Activated naive CD4-positive, alpha-beta T cell treated with anti-CD3 and anti-CD28 coated beads, Interleukin-2, amount 10 ng/mL, durations not matched to agents 7 days and 5 days (primary cell): ENCODE data around the gene MINAR1.

Source experiments
- CTCF ChIA-PET: fragments of 350-600 bp; sonication (Branson Sonifier 250); formaldehyde crosslinking; loops from one replicate; lab custom pipeline; 2021; ENCODE audit warnings: antibody characterized with exemption; lab: Charles Lee
- DNase-seq: peaks from one replicate; pipeline ENCODE4 v3.0.0-alpha.2; 2020
- H3K27ac Mint-ChIP-seq: one replicate; pipeline ENCODE4 v1.8.0; 2021; ENCODE audit warnings: mild to moderate bottlenecking, moderate library complexity, mixed read lengths
- H3K27me3 Mint-ChIP-seq: one replicate; pipeline ENCODE4 v1.8.0; 2021; ENCODE audit warnings: mild to moderate bottlenecking, mixed read lengths
- H3K36me3 Mint-ChIP-seq: one replicate; pipeline ENCODE4 v1.8.0; 2021; ENCODE audit warnings: mixed read lengths
- H3K4me1 Mint-ChIP-seq: one replicate; pipeline ENCODE4 v1.8.0; 2021; ENCODE audit warnings: mixed read lengths
- H3K4me3 Mint-ChIP-seq: one replicate; pipeline ENCODE4 v1.8.0; 2021; ENCODE audit warnings: mild to moderate bottlenecking, moderate library complexity, mixed read lengths
- H3K9me3 Mint-ChIP-seq: one replicate; pipeline ENCODE4 v1.8.0; 2021; ENCODE audit warnings: mixed read lengths

Gene MINAR1

DNA sequence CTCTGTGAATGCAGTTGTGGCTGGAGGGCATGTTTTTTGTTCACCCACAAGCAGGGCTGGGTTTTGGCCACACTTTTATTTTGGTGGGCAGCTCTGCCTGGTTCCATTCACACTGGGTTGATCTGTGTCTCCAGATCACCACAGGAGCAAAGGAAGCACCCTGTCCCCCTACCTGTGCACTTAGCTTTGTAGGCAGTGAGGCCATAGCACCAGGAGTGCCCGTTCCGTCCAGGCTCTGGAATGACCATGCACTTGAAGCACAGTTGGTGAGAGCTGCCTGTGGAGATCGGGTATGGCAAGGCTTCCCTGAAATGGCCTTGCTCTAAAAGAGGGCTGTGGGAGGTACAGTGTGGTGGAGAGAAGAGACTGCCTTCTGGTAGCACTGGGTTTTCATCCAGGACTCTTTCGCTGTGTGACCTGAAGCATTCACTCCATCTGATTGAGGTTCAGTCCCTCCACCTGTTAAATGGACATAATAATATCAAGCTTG is 31.7 kb downstream of the MINAR1 start:
- Mint-ChIP-seq H3K9me3 (no peaks in the 10 kb centered on the region), H3K27me3 (no peaks in the 10 kb centered on the region), H3K4me1 (no peaks in the 10 kb centered on the region), H3K27ac (no peak overlapping the region), H3K4me3 (no peak overlapping the region), H3K36me3 (no peaks in the 10 kb centered on the region)
- CTCF ChIA-PET, result no interaction called here
- no peak for DNase-seq

DNA sequence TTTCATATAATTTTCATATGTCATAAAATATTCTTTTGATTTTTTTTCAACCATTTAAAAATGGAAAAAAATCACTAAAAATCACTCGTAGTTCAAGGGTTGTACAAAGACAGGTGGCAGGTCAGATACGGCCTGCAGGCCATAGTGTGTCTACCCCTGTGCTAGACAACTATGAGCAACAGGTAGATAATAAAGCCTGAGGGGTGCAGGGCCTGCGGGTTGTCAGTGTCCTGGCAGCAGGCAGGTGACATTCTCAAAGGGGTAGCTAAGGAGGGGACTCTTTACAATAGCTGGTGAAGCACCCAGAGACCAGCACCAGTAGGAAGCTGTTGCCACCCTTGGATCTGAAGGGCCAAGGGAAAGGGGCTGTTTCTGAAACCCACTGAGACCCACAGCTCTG is 34.4 kb downstream of the MINAR1 start:
- Mint-ChIP-seq H3K4me3 (no peak overlapping the region), H3K9me3 (no peaks in the 10 kb centered on the region), H3K4me1 (no peaks in the 10 kb centered on the region), H3K27me3 (no peaks in the 10 kb centered on the region), H3K27ac (no peak overlapping the region), H3K36me3 (no peaks in the 10 kb centered on the region)
- CTCF ChIA-PET, result no interaction called here
- DNase-seq, result no peak

DNA sequence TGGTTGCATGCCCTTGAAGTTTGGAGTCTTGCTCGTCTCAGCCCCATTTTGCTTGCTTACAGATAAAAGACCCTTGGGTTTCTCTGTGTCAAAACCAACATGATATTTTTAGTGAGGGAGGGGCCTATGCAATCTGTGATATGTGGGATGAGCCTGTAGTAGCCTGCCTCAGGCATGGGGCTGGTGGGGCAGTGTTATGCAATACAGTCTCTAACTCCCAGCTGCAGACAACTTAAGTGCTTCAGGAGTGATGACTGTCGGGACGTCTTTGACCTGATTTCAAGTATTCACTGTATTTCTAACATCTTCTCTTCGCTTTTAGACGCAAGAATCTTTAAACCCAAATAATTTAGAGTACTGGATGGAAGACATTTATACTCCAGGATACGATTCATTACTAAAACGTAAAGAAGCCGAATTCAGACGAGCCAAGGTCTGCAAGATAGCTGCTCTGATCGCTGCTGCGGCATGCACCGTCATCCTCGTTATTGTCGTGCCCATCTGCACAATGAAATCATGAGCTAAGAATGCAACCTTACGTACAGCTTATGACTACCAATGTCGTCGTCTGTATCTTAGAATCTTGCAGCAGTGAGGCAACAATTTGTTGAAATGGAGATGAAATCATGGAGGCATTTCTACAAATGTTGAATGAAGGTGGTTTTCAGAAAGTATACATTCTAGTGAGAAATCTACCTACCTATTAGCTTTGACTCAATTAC is 35.9 kb downstream of the MINAR1 start:
- Mint-ChIP-seq H3K4me3 (no peak overlapping the region), H3K4me1 (no peaks in the 10 kb centered on the region), H3K36me3 (no peaks in the 10 kb centered on the region), H3K9me3 (no peaks in the 10 kb centered on the region), H3K27me3 (no peaks in the 10 kb centered on the region), H3K27ac (no peak overlapping the region)
- CTCF ChIA-PET, result no interaction called here
- DNase-seq, result no peak

DNA sequence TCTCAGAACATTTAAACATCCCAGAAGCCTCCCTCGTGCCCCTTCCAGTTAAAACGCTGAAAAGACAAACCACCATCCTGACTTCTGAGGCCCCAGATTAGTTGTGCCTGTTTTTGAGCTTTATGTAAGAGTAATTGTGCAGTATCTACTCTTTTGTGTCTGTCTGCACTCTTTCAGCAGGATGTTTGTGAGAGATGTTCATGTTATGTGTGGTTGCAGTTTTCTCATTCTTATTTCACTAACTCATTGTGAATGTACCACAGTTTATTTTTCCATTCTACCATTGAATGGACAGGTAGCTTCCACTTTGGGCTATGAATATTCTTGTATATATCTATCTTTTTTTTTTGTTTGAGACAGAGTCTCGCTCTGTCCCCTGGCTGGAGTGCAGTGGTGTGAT is 40.3 kb downstream of the MINAR1 start:
- Mint-ChIP-seq H3K4me1 (peaks cover 2% of the 10 kb centered on the region), H3K9me3 (no peaks in the 10 kb centered on the region), H3K4me3 (no peak overlapping the region), H3K36me3 (no peaks in the 10 kb centered on the region), H3K27ac (no peak overlapping the region), H3K27me3 (no peaks in the 10 kb centered on the region)
- CTCF ChIA-PET, result no interaction called here
- DNase-seq, result no peak

DNA sequence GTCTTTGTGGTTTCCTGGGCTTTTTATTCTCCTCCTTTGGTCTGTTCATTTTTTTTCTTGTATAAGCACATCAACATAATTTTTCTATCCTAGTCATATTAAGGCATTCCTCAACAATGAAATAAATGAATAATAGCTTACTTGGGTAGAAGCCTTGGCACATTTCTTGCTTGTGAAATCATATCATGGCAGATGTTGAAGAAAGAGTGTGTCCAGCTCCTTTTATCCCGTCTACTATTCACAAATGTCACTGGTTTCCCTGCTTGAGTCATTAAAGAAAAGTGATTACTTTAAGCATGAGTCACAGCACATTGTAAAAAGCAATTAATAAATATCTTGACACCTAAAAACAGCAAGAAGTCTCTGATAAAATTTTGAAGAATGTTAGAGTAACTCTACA is 42.1 kb downstream of the MINAR1 start:
- no peaks in the 10 kb centered on the region for H3K27me3 Mint-ChIP-seq
- CTCF ChIA-PET, result no interaction called here
- no peak for DNase-seq
- H3K9me3 Mint-ChIP-seq, result no peaks in the 10 kb centered on the region
- H3K27ac Mint-ChIP-seq, result no peak overlapping the region
- no peak overlapping the region for H3K4me3 Mint-ChIP-seq
- peaks cover 2% of the 10 kb centered on the region for H3K4me1 Mint-ChIP-seq
- H3K36me3 Mint-ChIP-seq, result no peaks in the 10 kb centered on the region

DNA sequence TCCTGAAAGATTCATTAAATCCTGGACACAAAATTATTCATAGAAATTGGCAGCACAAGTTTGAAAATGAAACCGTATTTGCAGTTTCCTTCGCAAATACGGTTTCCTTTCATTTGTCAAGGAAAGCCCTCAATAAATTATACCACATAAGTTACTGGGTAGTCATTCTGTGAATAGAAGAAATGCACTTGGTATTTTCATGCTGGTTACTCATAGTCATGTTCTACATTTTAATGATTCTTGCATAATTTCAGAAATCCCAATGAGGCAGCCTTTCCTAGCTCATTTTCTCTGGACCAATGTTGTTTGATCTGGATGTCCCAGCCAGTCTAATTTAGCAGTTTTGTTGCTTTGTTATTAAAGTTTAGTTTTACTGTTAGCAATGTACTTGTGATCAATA is 43.2 kb downstream of the MINAR1 start:
- CTCF ChIA-PET, result no interaction called here
- H3K27ac Mint-ChIP-seq, result no peak overlapping the region
- DNase-seq, result no peak
- H3K36me3 Mint-ChIP-seq, result no peaks in the 10 kb centered on the region
- no peaks in the 10 kb centered on the region for H3K27me3 Mint-ChIP-seq
- H3K9me3 Mint-ChIP-seq, result no peaks in the 10 kb centered on the region
- H3K4me3 Mint-ChIP-seq, result no peak overlapping the region
- H3K4me1 Mint-ChIP-seq, result peaks cover 2% of the 10 kb centered on the region

DNA sequence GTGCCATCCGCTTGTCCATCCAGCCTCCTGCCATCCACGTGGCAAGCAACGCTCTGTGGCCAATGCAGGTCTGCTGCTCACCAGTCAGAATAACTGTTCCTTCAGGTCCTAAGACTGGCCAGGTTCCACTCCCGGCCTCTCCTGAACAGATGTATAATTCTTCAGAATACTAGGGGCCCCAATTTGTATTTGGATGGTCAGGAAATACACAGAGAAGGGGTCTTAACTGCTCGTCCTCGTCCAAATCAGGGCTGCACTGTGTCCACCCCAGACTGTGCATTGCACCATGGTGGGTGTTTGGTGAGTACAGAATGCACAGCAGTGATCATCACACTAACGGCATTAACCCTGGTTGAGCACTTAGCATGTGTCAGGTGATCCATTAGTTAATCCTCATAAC is 46.0 kb downstream of the MINAR1 start:
- no peaks in the 10 kb centered on the region for H3K36me3 Mint-ChIP-seq

DNA sequence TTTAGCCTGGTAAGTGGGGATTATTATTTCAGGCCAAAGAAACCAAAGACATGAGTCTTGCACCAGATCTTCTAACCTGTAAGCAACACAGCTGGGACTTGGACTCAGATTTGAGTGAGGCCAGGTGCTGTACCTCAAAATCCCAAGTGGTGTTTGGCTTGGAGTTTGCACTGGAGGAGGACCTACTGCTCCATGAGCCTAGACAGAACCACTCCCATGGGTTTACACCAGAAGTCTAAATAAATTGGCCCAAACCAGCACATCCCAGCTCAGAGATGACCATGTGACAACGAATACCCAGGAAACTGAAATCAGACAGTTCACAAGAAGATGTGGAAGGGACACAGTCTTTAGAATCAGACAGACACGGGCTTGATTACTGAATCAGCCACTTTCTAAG is 47.5 kb downstream of the MINAR1 start:
- no peak overlapping the region for H3K27ac Mint-ChIP-seq
- no peak overlapping the region for H3K4me3 Mint-ChIP-seq
- H3K27me3 Mint-ChIP-seq, result peaks cover 4% of the 10 kb centered on the region
- H3K36me3 Mint-ChIP-seq, result no peaks in the 10 kb centered on the region
- CTCF ChIA-PET, result no interaction called here
- peaks cover 2% of the 10 kb centered on the region for H3K4me1 Mint-ChIP-seq
- no peak for DNase-seq
- H3K9me3 Mint-ChIP-seq, result no peaks in the 10 kb centered on the region

More for the DNA sequence above, 46.0 kb downstream of the MINAR1 start:
- CTCF ChIA-PET, result no interaction called here
- no peak overlapping the region for H3K27ac Mint-ChIP-seq
- peaks cover 2% of the 10 kb centered on the region for H3K4me1 Mint-ChIP-seq
- H3K27me3 Mint-ChIP-seq, result peaks cover 4% of the 10 kb centered on the region
- H3K4me3 Mint-ChIP-seq, result no peak overlapping the region
- DNase-seq, result no peak
- H3K9me3 Mint-ChIP-seq, result no peaks in the 10 kb centered on the region

DNA sequence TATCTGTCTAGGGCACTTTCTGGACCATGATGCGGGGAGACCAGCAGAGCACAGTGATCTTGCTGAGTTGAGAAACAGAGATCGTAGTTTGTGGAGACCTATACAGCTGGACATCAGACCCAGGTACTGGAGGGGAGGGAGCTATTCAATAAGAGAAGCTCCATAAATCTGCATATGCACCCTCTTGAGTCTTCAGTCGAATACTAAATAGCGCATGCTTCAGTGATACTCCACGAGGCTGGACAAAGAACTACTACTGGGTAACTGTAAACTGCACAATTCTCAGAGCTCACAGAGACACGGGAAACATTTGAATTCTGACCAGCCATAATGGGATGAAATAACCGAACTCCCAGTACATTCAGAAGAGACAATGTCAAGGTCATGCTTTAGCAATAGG is 49.7 kb downstream of the MINAR1 start:
- H3K36me3 Mint-ChIP-seq, result no peaks in the 10 kb centered on the region
- no peaks in the 10 kb centered on the region for H3K9me3 Mint-ChIP-seq
- H3K4me3 Mint-ChIP-seq, result no peak overlapping the region
- H3K27me3 Mint-ChIP-seq, result peaks cover 4% of the 10 kb centered on the region
- no peak overlapping the region for H3K27ac Mint-ChIP-seq
- DNase-seq, result no peak
- CTCF ChIA-PET, result no interaction called here
- H3K4me1 Mint-ChIP-seq, result no peaks in the 10 kb centered on the region
